HG03469 (cell line): Measurements from ENCODE around the gene CACNA1C.

Experiments
- ATAC-seq: cut with Tn5 transposase; IDR thresholded peaks from one replicate; pipeline ENCODE4 v1.9.1; 2021; ENCODE audit warnings: mild to moderate bottlenecking, moderate library complexity, moderate number of reproducible peaks; ENCODE audit not compliant: unreplicated experiment

The CACNA1C gene

GRCh38 chr12:2306735-2307134, 253.9 kb downstream of the CACNA1C start:
- no peak for ATAC-seq

- ATAC-seq: no peak
Observed at GRCh38 chr12:2307550-2307949, 254.8 kb downstream of the CACNA1C start.

- no peak for ATAC-seq
Observed at GRCh38 chr12:2309647-2310046, 256.9 kb downstream of the CACNA1C start.

- no peak for ATAC-seq
Observed at GRCh38 chr12:2311020-2311778, 258.4 kb downstream of the CACNA1C start.

GRCh38 chr12:2312175-2312574, 259.4 kb downstream of the CACNA1C start:
- ATAC-seq: no peak

- no peak for ATAC-seq
Observed at GRCh38 chr12:2312770-2313169, 260.0 kb downstream of the CACNA1C start.

GRCh38 chr12:2314492-2314891, 261.7 kb downstream of the CACNA1C start:
- no peak for ATAC-seq

GRCh38 chr12:2317772-2318171, 265.0 kb downstream of the CACNA1C start:
- ATAC-seq: no peak

- ATAC-seq: no peak
Observed at GRCh38 chr12:2318286-2318685, 265.5 kb downstream of the CACNA1C start.

GRCh38 chr12:2319136-2319535, 266.3 kb downstream of the CACNA1C start:
- ATAC-seq: no peak

GRCh38 chr12:2319737-2320506, 267.1 kb downstream of the CACNA1C start:
- ATAC-seq: no peak

- ATAC-seq: no peak
Observed at GRCh38 chr12:2320841-2321240, 268.1 kb downstream of the CACNA1C start.

GRCh38 chr12:2322554-2323120, 269.9 kb downstream of the CACNA1C start:
- no peak for ATAC-seq

- no peak for ATAC-seq
Observed at GRCh38 chr12:2323532-2324255, 270.9 kb downstream of the CACNA1C start.

GRCh38 chr12:2324387-2324786, 271.6 kb downstream of the CACNA1C start:
- ATAC-seq: no peak

GRCh38 chr12:2325519-2325918, 272.7 kb downstream of the CACNA1C start:
- ATAC-seq: no peak

GRCh38 chr12:2326470-2326869, 273.7 kb downstream of the CACNA1C start:
- no peak for ATAC-seq

- ATAC-seq: no peak
Observed at GRCh38 chr12:2328661-2329060, 275.9 kb downstream of the CACNA1C start.

- ATAC-seq: no peak
Observed at GRCh38 chr12:2329661-2330210, 276.9 kb downstream of the CACNA1C start.

GRCh38 chr12:2332236-2332635, 279.4 kb downstream of the CACNA1C start:
- ATAC-seq: no peak

GRCh38 chr12:2332947-2333346, 280.2 kb downstream of the CACNA1C start:
- no peak for ATAC-seq
